Measurements from ENCODE around the gene SERHL2.
"Not testable (repeated sequence)": the region's sequence is repeated elsewhere in the genome, so short reads cannot be mapped to it uniquely, and the experiment has no call there.

SERHL2 gene

DNA sequence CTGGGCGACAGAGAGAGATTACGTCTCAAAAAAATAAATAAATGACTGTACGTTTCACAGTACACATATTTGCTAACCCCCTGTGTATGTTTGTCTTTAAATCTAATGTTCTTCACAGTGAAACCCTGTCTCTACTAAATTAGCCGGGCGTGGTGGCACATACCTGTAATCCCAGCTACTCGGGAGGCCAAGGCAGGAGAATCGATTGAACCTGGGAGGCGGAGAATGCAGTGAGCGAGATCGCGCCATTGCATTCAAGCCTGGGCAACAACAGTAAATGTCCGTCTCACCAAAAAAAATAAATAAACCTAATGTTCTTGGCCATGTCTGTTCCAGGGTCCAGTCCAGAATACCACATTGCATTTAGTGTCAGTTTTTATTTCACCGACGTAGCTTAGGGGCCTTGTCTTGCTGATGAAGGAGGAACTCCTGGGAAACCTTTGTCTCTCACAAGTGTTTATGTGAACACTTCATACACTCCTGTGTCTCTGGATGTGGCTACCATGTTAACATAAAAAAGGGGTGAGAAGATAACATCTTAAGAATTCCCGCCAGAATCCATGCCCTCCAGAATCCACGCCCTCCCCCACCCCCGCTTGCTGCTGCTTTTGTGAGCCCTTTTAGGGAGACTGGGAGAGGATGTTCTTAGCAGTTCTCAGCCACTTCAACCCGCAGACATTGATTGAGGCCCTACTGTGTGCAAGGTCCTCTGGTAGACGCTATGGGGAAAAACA lies 5.0 kb upstream of the SERHL2 start:
- DNase-seq (no peak), ATAC-seq (replicated peaks) (no peak)
- no peaks in the 10 kb centered on the region for H3K27me3 Mint-ChIP-seq
- H3K4me1 Mint-ChIP-seq = peaks cover 25 to 40% of the 10 kb centered on the region in 2 donors
- H3K27ac Mint-ChIP-seq = no peak overlapping the region
- no peaks in the 10 kb centered on the region for H3K36me3 Mint-ChIP-seq
- no peaks in the 10 kb centered on the region for H3K9me3 Mint-ChIP-seq
- no peak overlapping the region for H3K4me3 Mint-ChIP-seq

DNA sequence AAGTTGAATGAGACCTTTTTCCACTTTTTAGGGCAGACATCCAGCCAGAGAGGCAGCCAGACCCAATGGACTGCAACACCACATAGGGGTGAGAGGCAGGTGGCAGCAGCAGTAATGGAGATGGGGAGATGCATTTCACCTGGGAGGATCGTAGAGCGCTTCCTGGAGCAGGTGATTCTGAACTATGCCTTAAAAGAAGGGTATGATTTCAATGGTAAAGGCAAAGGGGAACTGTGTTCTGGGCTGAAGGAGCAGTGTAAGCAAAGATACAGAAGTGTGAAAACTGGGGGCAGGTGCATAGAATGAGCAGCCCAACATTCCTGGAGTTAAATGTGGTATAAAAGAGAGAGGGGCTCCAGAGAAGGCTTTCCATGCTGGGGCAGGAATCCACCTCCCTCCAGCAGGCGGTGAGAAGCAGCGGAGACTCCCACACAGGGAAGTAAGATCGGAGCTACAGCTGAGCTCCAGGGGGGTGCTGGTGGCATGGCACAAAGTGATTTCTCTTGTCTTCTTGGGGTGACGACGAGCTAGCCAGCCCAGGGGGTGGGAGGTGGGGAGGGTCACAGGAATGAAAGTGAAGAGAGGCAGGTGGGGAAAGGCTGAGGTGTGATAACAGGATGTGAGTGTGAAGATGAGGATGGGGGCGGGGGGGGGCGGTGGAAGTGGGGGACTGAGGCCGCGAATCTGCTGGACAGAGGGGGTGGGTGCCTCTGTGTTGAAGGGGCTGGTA lies 4.3 kb upstream of the SERHL2 start:
- no peak for ATAC-seq (replicated peaks)
- Mint-ChIP-seq H3K9me3 (no peaks in the 10 kb centered on the region), H3K4me1 (peaks cover 28 to 45% of the 10 kb centered on the region in 2 donors), H3K36me3 (no peaks in the 10 kb centered on the region), H3K27ac (no peak overlapping the region), H3K4me3 (no peak overlapping the region), H3K27me3 (no peaks in the 10 kb centered on the region)
- DNase-seq = no peak

GRCh38 chr22:42552294-42552647 lies 1.5 kb upstream of the SERHL2 start:
- not testable (repeated sequence) for H3K9me3 Mint-ChIP-seq; H3K36me3 Mint-ChIP-seq; ATAC-seq (replicated peaks); H3K27ac Mint-ChIP-seq; H3K27me3 Mint-ChIP-seq; DNase-seq
- peak overlapping the region; percentile 81 to 86 for H3K4me3 Mint-ChIP-seq
- peaks cover 28 to 45% of the 10 kb centered on the region in 2 donors for H3K4me1 Mint-ChIP-seq

- H3K36me3 Mint-ChIP-seq = peaks cover 6 to 11% of the 10 kb centered on the region in 2 donors
- DNase-seq = no peak
- no peaks in the 10 kb centered on the region for H3K27me3 Mint-ChIP-seq
- H3K4me1 Mint-ChIP-seq = peaks cover 18 to 36% of the 10 kb centered on the region in 2 donors
- ATAC-seq (replicated peaks) = no peak
- H3K4me3 Mint-ChIP-seq = no peak overlapping the region
- no peaks in the 10 kb centered on the region for H3K9me3 Mint-ChIP-seq
- no peak overlapping the region for H3K27ac Mint-ChIP-seq
Measured at GRCh38 chr22:42560381-42560780, 6.6 kb downstream of the SERHL2 start.

DNA sequence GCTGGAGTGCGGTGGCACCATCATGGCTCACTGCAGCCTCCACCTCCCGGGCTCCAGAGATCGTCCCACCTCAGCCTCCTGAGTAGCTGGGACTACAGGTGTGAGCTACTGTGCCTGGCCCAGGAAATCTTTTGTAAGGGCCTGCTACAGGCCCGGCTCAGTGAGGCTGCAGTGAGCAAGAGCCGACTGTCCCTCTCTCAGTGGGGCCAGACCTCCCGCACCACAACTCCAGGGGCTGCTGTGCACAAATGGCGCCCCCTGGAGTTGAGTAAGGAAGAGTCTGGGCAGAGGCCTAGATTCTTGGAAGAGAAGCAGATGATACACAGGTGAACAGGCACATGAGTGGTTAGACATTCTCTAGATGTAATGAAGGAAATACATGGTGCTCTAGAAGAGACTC lies 7.0 kb downstream of the SERHL2 start:
- H3K4me1 Mint-ChIP-seq = peaks cover 18 to 36% of the 10 kb centered on the region in 2 donors
- H3K27ac Mint-ChIP-seq = no peak overlapping the region
- peaks cover 6 to 11% of the 10 kb centered on the region in 2 donors for H3K36me3 Mint-ChIP-seq
- no peaks in the 10 kb centered on the region for H3K9me3 Mint-ChIP-seq
- no peaks in the 10 kb centered on the region for H3K27me3 Mint-ChIP-seq
- DNase-seq (no peak), ATAC-seq (replicated peaks) (peak; percentile 48)
- H3K4me3 Mint-ChIP-seq = no peak overlapping the region

GRCh38 chr22:42561856-42562255 lies 8.1 kb downstream of the SERHL2 start:
- peaks cover 6 to 11% of the 10 kb centered on the region in 2 donors for H3K36me3 Mint-ChIP-seq
- no peaks in the 10 kb centered on the region for H3K9me3 Mint-ChIP-seq
- no peak for DNase-seq
- H3K27me3 Mint-ChIP-seq = no peaks in the 10 kb centered on the region
- no peak for ATAC-seq (replicated peaks)
- peak overlapping the region; percentile 85 for H3K27ac Mint-ChIP-seq
- H3K4me3 Mint-ChIP-seq = no peak overlapping the region
- peaks cover 18 to 36% of the 10 kb centered on the region in 2 donors for H3K4me1 Mint-ChIP-seq

- H3K27me3 Mint-ChIP-seq = no peaks in the 10 kb centered on the region
- ATAC-seq (replicated peaks) (peak; percentile 89 to 94), DNase-seq (peak; percentile 41)
- H3K36me3 Mint-ChIP-seq = peaks cover 6 to 11% of the 10 kb centered on the region in 2 donors
- no peaks in the 10 kb centered on the region for H3K9me3 Mint-ChIP-seq
- peaks cover 18 to 36% of the 10 kb centered on the region in 2 donors for H3K4me1 Mint-ChIP-seq
- H3K4me3 Mint-ChIP-seq = peak overlapping the region; percentile 14 to 26
- H3K27ac Mint-ChIP-seq = peak overlapping the region; percentile 85
Measured at GRCh38 chr22:42562279-42562678, 8.5 kb downstream of the SERHL2 start.

DNA sequence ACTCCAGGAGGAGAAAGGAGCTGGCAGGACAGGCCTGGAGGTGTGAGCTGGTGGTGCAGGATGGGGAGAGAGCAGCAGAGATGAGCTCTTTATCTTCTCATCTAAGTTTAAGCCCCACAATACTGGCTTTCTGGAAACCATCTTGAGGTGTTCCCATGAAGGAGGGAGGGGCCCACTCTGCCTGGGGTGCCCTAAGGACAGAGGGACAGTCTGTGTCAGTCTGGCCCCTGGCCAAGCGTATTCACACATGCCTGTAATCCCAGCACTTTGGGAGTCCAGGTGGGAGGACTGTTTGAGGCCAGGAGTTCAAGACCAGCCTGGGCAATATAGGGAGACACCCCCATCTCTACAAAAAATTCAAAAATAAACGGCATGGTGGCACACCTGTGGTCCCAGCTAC lies 8.9 kb downstream of the SERHL2 start:
- peak overlapping the region; percentile 85 for H3K27ac Mint-ChIP-seq
- H3K36me3 Mint-ChIP-seq = peaks cover 6 to 11% of the 10 kb centered on the region in 2 donors
- peak overlapping the region; percentile 14 to 26 for H3K4me3 Mint-ChIP-seq
- H3K9me3 Mint-ChIP-seq = no peaks in the 10 kb centered on the region
- H3K4me1 Mint-ChIP-seq = peaks cover 18 to 36% of the 10 kb centered on the region in 2 donors
- DNase-seq (no peak), ATAC-seq (replicated peaks) (peak; percentile 8 to 14)
- H3K27me3 Mint-ChIP-seq = no peaks in the 10 kb centered on the region

- H3K4me1 Mint-ChIP-seq = peaks cover 18 to 36% of the 10 kb centered on the region in 2 donors
- not testable (repeated sequence) for ATAC-seq (replicated peaks); H3K27me3 Mint-ChIP-seq; H3K9me3 Mint-ChIP-seq; H3K4me3 Mint-ChIP-seq; DNase-seq
- peak overlapping the region; percentile 37 for H3K27ac Mint-ChIP-seq
- H3K36me3 Mint-ChIP-seq = peaks cover 6 to 11% of the 10 kb centered on the region in 2 donors
Measured at GRCh38 chr22:42563943-42564342, 10.2 kb downstream of the SERHL2 start.

- H3K36me3 Mint-ChIP-seq = peaks cover 9 to 14% of the 10 kb centered on the region in 2 donors
- no peak overlapping the region for H3K4me3 Mint-ChIP-seq
- ATAC-seq (replicated peaks) (no peak), DNase-seq (no peak)
- H3K4me1 Mint-ChIP-seq = peaks cover 18 to 36% of the 10 kb centered on the region in 2 donors
- no peaks in the 10 kb centered on the region for H3K9me3 Mint-ChIP-seq
- no peaks in the 10 kb centered on the region for H3K27me3 Mint-ChIP-seq
- peak overlapping the region; percentile 20 for H3K27ac Mint-ChIP-seq
Measured at GRCh38 chr22:42564699-42565098, 10.9 kb downstream of the SERHL2 start.

DNA sequence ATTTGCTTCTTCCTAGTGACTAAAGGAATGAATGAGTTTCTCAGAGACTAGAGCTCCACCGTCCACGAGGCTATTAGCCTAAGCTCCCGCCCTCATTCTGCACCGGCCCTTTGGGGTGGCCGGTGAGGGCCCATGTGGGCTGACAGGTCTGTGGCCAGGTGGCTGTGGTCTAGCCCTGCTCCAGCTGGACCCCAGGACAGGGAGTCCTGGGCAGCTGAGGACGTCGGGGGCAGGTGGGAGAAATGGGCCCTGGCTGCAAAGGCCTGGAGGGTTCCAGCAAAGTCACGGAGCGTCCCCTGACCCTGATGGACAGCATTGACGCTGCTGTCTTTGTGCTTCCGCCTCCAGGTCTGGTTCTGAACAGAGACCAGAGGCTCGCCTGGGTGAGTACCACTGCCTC lies 12.2 kb downstream of the SERHL2 start:
- Mint-ChIP-seq H3K36me3 (peaks cover 7 to 23% of the 10 kb centered on the region in 2 donors), H3K4me3 (no peak overlapping the region), H3K27me3 (no peaks in the 10 kb centered on the region), H3K4me1 (peaks cover 16 to 29% of the 10 kb centered on the region in 2 donors), H3K9me3 (no peaks in the 10 kb centered on the region), H3K27ac (no peak overlapping the region)
- DNase-seq (no peak), ATAC-seq (replicated peaks) (no peak)

DNA sequence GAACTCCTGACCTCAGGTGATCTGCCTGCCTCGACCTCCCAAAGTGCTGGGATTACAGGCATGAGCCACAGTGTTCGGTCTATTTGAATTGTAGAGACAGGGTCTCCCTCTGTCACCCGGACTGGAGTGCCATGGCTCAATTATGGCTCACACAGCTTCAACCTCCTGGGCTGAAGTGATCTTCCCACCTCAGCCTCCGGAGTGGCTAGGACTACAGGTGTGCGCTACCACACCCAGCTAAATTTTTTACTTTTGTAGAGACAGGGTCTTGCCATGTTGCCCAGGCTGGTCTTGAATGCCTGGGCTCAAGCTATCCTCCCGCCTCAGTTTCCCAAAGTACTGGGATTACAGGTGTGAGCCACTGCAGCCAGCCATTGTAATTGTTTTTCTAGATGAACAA lies 14.2 kb downstream of the SERHL2 start:
- Mint-ChIP-seq H3K36me3 (peaks cover 14 to 29% of the 10 kb centered on the region in 2 donors), H3K27ac (peak overlapping the region; percentile 37)
- not testable (repeated sequence) for ATAC-seq (replicated peaks); H3K4me3 Mint-ChIP-seq; H3K27me3 Mint-ChIP-seq; DNase-seq; H3K9me3 Mint-ChIP-seq; H3K4me1 Mint-ChIP-seq

GRCh38 chr22:42570580-42570979 lies 16.8 kb downstream of the SERHL2 start:
- Mint-ChIP-seq H3K4me3 (peak overlapping the region in 1 of 2 donors; percentile 14), H3K36me3 (peaks cover 14 to 27% of the 10 kb centered on the region in 2 donors)
- H3K27ac Mint-ChIP-seq; H3K4me1 Mint-ChIP-seq; H3K9me3 Mint-ChIP-seq; H3K27me3 Mint-ChIP-seq; ATAC-seq (replicated peaks); DNase-seq: not testable (repeated sequence)

GRCh38 chr22:42571068-42571467 lies 17.3 kb downstream of the SERHL2 start:
- not testable (repeated sequence) for H3K4me1 Mint-ChIP-seq; ATAC-seq (replicated peaks); H3K27me3 Mint-ChIP-seq; H3K4me3 Mint-ChIP-seq; H3K9me3 Mint-ChIP-seq; DNase-seq; H3K27ac Mint-ChIP-seq
- H3K36me3 Mint-ChIP-seq = peaks cover 17 to 30% of the 10 kb centered on the region in 2 donors

GRCh38 chr22:42574046-42574445 lies 20.3 kb downstream of the SERHL2 start:
- H3K4me1 Mint-ChIP-seq; ATAC-seq (replicated peaks); H3K27ac Mint-ChIP-seq; H3K27me3 Mint-ChIP-seq; DNase-seq; H3K9me3 Mint-ChIP-seq; H3K4me3 Mint-ChIP-seq: not testable (repeated sequence)
- peaks cover 29 to 35% of the 10 kb centered on the region in 2 donors for H3K36me3 Mint-ChIP-seq

Measured in stimulated activated naive B cell treated with anti-CD40 and anti-IgM and Interleukin-4, amounts not matched to agents 10 μg/mL and 1 μg/mL and 100 μg/mL, for 72 hours (primary cell).